HUDEP-2 (cell line): ENCODE measurements around the gene SLC9A3.
A peak's percentile ranks its signal among the peaks of the same experiment; 100 is the strongest.
"Not testable (repeated sequence)": the region's sequence is repeated elsewhere in the genome, so short reads cannot be mapped to it uniquely, and the experiment has no call there.

Source experiments
- DNase-seq, 76 experiments: peaks; one replicate each; lab custom pipeline; 2025; ENCODE audit not compliant: unreplicated experiment in 76 of 76; lab: John Stamatoyannopoulos, UW

The SLC9A3 gene

GRCh38 chr5:478369-478981 lies 45.8 kb downstream of the SLC9A3 start:
- no peak for DNase-seq

- no peak for DNase-seq
These were observed 46.4 kb downstream of the SLC9A3 start for GRCh38 chr5:477871-478270.

- DNase-seq: no peak
These were observed 47.0 kb downstream of the SLC9A3 start for GRCh38 chr5:477247-477646.

- DNase-seq: no peak
These were observed 47.5 kb downstream of the SLC9A3 start for GRCh38 chr5:476814-477175.

GRCh38 chr5:476102-476813 lies 48.0 kb downstream of the SLC9A3 start:
- DNase-seq: no peak

- DNase-seq: no peak
These were observed 48.5 kb downstream of the SLC9A3 start for GRCh38 chr5:475704-476101.

- no peak for DNase-seq
These were observed 49.2 kb downstream of the SLC9A3 start for GRCh38 chr5:474840-475661.

GRCh38 chr5:474232-474839 lies 49.9 kb downstream of the SLC9A3 start:
- not testable (repeated sequence) for DNase-seq

GRCh38 chr5:473551-474192 lies 50.6 kb downstream of the SLC9A3 start:
- DNase-seq: peak in 3 of 76 experiments; percentile 12 to 24 (median 14)

- peak in 71 of 76 experiments; percentile 29 to 86 (median 75) for DNase-seq
These were observed 51.3 kb downstream of the SLC9A3 start for GRCh38 chr5:472656-473550.

GRCh38 chr5:472076-472655 lies 52.1 kb downstream of the SLC9A3 start:
- DNase-seq: peak in 3 of 76 experiments; percentile 7 to 49 (median 47)

GRCh38 chr5:471750-472058 lies 52.5 kb downstream of the SLC9A3 start:
- DNase-seq: no peak

- DNase-seq: no peak
These were observed 53.1 kb downstream of the SLC9A3 start for GRCh38 chr5:470961-471749.

- peak in 1 of 76 experiments; percentile 3 for DNase-seq
These were observed 54.3 kb downstream of the SLC9A3 start for GRCh38 chr5:469752-470483.

- DNase-seq: no peak
These were observed 55.8 kb downstream of the SLC9A3 start for GRCh38 chr5:468401-468800.

GRCh38 chr5:466661-467310 lies 57.5 kb downstream of the SLC9A3 start:
- DNase-seq: no peak

- no peak for DNase-seq
These were observed 58.5 kb downstream of the SLC9A3 start for GRCh38 chr5:465591-466403.
